ENCODE measurements around the gene DIDO1.

DIDO1 gene

GRCh38 chr20:62956387-62957135 is 30.3 kb upstream of the DIDO1 start:
- no peak overlapping the region for H3K27ac ChIP-seq
- TF ChIP-seq, protein P1, sequence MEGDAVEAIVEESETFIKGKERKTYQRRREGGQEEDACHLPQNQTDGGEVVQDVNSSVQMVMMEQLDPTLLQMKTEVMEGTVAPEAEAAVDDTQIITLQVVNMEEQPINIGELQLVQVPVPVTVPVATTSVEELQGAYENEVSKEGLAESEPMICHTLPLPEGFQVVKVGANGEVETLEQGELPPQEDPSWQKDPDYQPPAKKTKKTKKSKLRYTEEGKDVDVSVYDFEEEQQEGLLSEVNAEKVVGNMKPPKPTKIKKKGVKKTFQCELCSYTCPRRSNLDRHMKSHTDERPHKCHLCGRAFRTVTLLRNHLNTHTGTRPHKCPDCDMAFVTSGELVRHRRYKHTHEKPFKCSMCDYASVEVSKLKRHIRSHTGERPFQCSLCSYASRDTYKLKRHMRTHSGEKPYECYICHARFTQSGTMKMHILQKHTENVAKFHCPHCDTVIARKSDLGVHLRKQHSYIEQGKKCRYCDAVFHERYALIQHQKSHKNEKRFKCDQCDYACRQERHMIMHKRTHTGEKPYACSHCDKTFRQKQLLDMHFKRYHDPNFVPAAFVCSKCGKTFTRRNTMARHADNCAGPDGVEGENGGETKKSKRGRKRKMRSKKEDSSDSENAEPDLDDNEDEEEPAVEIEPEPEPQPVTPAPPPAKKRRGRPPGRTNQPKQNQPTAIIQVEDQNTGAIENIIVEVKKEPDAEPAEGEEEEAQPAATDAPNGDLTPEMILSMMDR (IDR thresholded peaks at IDR 0.05): no peak
- TF ChIP-seq ZFX (IDR thresholded peaks at IDR 0.05; ENCODE audit: borderline replicate concordance): no peak

DNA sequence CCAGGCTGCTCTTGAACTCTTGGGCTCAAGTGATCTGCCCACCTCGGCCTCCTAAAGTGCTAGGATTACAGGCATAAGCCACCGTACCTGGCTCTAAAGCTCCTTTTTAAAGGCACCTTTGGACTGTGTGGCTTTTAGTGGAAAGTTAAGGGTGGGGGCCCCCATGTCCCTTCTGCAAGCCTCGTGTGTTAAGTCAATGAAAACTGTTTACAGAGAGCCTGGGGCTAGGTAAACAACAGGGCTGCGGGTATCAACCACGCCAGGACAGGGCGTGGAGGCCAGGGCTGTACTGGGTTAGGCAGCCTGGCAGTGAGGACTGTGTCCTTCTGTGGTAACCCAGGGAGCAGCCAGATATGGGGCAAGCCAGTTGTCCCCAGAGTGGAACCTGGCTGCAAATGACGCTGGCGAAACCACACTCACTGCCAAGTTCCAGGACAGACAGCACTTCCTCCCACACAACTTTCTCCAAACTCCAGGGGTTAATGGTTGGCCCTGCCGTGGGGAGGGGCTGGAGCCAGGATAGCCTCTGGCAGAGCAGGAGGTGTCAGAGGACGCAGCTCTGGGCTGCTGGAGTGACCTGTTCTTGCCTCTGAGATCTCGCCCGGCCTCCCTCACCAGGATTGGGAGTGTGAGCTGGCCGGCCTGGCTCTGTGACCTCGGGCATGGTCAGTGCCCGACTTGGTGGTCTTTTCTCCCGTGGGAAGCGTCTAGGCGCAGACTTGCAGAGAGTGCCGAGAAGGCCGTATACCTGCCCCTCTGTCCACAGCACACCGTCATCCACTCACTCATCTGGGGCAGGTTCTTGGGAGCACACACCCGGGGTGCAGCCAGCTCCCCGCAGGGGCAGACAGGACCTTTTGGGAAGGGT is 29.4 kb upstream of the DIDO1 start:
- no peak overlapping the region for H3K27ac ChIP-seq
- TF ChIP-seq, protein P1 (IDR thresholded peaks at IDR 0.05): no peak
- TF ChIP-seq ZFX (IDR thresholded peaks at IDR 0.05; ENCODE audit: borderline replicate concordance): no peak

GRCh38 chr20:62953839-62954703 is 27.8 kb upstream of the DIDO1 start:
- no peak overlapping the region for H3K27ac ChIP-seq
- TF ChIP-seq, protein P1 (IDR thresholded peaks at IDR 0.05): no peak
- no peak for TF ChIP-seq ZFX (IDR thresholded peaks at IDR 0.05; ENCODE audit: borderline replicate concordance)

- no peak overlapping the region for H3K27ac ChIP-seq
These were observed 26.9 kb upstream of the DIDO1 start for GRCh38 chr20:62952968-62953838.

DNA sequence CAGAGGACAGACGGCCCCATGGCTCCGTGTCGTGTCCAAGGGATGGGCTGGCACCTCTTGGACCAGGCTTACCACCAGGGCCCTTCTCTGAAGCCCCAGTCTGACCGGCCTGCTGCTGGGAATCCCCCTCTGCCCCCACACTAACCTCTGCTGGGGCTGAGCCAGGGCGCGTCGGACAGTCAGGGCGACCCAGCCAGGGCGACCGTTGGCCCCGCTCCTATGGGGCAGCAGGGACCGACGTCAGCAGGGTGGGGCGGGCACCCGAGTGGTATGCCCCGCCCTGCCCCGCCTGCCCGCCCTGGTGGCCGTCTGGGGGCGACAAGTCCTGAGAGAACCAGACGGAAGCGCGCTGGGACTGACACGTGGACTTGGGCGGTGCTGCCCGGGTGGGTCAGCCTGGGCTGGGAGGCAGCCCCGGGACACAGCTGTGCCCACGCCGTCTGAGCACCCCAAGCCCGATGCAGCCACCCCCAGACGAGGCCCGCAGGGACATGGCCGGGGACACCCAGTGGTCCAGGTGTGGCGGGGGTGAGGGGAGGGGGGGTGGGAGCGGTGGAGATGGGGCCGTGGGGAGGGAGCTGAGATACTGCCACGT is 26.2 kb upstream of the DIDO1 start, which contains the start of gene SLC17A9:
Gene SLC17A9 (plus strand): TSS at position 337 of the 595 bp plus-strand sequence. CDS start 122 bp downstream, at position 459.
- H3K27ac ChIP-seq: no peak within 1 kb of the TSS
- no peak for TF ChIP-seq ZFX (IDR thresholded peaks at IDR 0.05; ENCODE audit: borderline replicate concordance)

More at GRCh38 chr20:62952968-62953838, 26.9 kb upstream of the DIDO1 start:
- TF ChIP-seq, protein P1 (IDR thresholded peaks at IDR 0.05): no peak
- TF ChIP-seq ZFX (IDR thresholded peaks at IDR 0.05; ENCODE audit: borderline replicate concordance): no peak

DNA sequence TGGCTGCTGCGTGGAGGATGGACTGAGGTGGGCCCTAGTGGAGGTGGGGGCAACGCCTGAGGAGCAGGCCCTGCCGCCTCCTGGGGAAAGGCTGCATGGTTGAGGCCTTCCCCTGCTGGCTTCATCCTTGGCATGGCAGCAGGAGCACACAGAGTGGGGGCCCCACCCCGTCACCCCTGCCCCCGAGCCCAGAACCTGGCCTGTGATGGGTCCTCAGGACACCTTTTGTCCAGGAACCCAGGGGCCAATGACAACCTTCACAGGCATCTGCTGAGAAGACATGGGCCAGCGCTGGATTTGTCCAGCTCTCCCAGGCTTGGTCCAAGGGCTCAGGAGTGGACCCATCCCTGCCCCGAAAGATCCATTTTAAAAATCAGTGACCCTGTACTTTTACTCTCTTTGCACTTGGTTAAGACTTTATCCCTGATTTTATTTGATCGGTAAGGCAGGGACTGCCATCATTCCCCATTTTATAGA is 25.6 kb upstream of the DIDO1 start:
- no peak overlapping the region for H3K27ac ChIP-seq
- TF ChIP-seq ZFX (IDR thresholded peaks at IDR 0.05; ENCODE audit: borderline replicate concordance): no peak
- TF ChIP-seq, protein P1 (IDR thresholded peaks at IDR 0.05): no peak
